Lung microvascular endothelial cell (primary cell): ENCODE results near the gene ARPC4. TPM values are rescaled to one million over a fixed set of nuclear protein-coding genes. Genes with fewer than 3 reads are reported as not detected.
"Not testable (repeated sequence)": the region's sequence is repeated elsewhere in the genome, so short reads cannot be mapped to it uniquely, and the experiment has no call there.

ENCODE experiments used
- DNase-seq, 2 donors: peaks; one replicate each; pipeline versions ENCODE4 v3.0.0 to v3.0.0-alpha.2; 2010; ENCODE audit warnings: low read depth in 2 of 2
- total RNA-seq: library from RNA; depleted of rRNA; stranded (reverse); fragments of >200 nt; gene quantifications from 2 replicates; pipeline ENCODE4 v1.2.1, GENCODE V29; 2014

Gene ARPC4
- total RNA-seq, 1 donor from 2014 or later: 251 TPM

DNA sequence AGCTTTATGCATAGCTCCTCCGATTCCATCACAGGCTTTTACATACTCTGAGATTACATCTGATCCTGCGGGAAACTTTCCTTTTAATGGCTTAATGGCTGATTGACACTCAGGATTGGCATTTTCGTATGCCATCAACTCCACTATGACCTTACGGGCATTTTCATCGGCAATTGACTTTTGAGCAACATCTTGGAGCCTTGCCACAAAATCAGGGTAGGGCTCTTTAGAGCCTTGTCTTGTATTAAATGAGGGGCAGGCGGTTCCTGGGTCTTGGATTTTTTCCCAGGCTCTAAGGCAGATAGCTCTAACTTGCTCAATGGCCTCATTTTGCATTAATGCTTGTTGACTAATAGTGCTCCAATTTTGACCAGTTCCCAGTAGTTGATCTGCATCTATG, 59.0 kb downstream of the ARPC4 start:
- DNase-seq: not testable (repeated sequence)

DNA sequence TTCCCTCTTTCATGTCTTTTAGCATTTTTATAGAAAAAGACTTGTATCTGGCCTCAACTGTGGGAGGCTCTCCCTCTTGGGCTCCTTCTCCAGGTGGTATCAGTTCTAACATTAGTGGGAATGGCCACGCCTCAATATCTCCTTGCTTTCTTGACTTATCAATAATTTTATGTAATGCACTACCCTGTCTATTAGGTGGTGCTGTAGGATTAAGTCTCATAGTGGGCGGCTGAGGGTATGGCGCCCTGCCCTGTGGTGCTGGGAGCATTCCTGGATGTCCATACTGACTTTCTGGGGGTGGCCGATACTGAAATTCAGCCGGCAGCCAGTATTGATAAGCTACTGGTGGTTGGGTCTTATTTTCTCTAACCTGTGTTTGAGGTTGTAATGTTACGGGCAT, 59.6 kb downstream of the ARPC4 start:
- no peak for DNase-seq

DNA sequence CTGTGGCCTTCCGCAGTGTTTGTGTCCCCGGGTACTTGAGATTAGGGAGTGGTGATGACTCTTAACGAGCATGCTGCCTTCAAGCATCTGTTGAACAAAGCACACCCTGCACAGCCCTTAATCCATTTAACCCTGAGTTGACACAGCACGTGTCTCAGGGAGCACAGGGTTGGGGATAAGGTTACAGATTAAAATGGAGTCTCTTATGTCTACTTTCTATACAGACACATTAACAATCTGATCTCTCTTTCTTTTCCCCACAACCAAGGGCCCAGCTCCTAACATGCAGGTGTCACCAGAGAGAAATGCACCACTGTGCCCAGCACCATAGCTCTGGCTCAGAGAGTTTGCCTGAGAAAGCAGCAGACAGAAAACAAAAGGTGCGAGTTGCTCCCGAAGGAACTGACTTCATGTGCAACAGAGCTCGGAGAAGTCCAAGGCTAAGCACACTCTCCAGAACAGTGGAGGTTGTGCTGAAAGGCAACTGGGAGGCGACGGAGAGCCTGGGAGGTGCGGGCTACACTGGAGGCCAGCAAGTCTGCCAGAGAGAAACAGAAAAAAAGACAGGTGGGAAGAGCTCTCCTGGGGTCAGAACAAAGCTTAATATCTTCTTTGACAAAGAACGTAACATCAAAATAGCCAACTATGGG, 61.5 kb downstream of the ARPC4 start:
- DNase-seq: not testable (repeated sequence)

DNA sequence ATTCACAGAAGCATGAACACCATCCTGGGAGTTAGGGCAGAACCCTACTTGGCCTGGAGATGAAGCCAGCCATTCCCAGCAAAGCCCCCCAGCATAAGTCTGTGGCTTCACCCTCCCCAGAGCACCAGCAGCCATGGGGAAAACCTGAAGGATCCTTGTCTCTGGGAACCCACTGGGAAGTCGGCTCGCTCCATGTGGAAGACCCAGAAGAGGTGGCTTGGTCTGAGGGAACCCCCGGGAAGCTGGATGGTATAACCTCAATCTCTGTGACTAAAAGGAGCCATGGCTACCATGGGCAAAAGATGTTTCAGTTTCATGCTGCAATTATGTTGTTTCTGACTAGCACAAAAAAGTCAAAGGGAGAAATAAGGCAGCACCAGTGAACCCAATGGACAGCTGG, 62.7 kb downstream of the ARPC4 start:
- no peak for DNase-seq

Other genes starting within 250 kb of the ARPC4 start
- gene LHFPL4, start 239.3 kb upstream of the ARPC4 start, total RNA-seq: under 0.01 TPM in 2 replicates
- gene MTMR14, start 143.6 kb upstream of the ARPC4 start, total RNA-seq: 45.3 and 57.7 TPM in 2 replicates
- under 0.01 TPM in 1 of 2 replicates, not detected in the other for gene CPNE9, start 89.2 kb upstream of the ARPC4 start, total RNA-seq
- 10.5 and 18.7 TPM in 2 replicates for gene BRPF1, start 61.3 kb upstream of the ARPC4 start, total RNA-seq
- 13.7 and 18.8 TPM in 2 replicates for gene OGG1, start 43.1 kb upstream of the ARPC4 start, total RNA-seq
- 21.4 and 25.1 TPM in 2 replicates for gene CAMK1, start 23.1 kb upstream of the ARPC4 start, total RNA-seq
- 19.0 and 25.4 TPM in 2 replicates for gene TADA3, start 609 bp upstream of the ARPC4 start, total RNA-seq
- 2.2 and 5.8 TPM in 2 replicates for gene TTLL3, start 17.2 kb downstream of the ARPC4 start, total RNA-seq
- 15.9 TPM in 2 replicates for gene RPUSD3, start 50.9 kb downstream of the ARPC4 start, total RNA-seq
- not detected in 2 replicates for gene CIDEC, start 87.2 kb downstream of the ARPC4 start, total RNA-seq
- gene JAGN1, start 97.5 kb downstream of the ARPC4 start, total RNA-seq: 25.1 and 28.8 TPM in 2 replicates
- under 0.01 TPM in 2 replicates for gene IL17RE, start 109.8 kb downstream of the ARPC4 start, total RNA-seq
- 11.5 and 17.4 TPM in 2 replicates for gene IL17RC, start 124.0 kb downstream of the ARPC4 start, total RNA-seq
- gene CRELD1, start 140.8 kb downstream of the ARPC4 start, total RNA-seq: 19.8 and 60.9 TPM in 2 replicates
- 0.44 and 0.60 TPM in 2 replicates for gene PRRT3, start 159.3 kb downstream of the ARPC4 start, total RNA-seq
- gene EMC3, start 193.8 kb downstream of the ARPC4 start, total RNA-seq: 35.3 and 59.5 TPM in 2 replicates
- 5.8 and 11.6 TPM in 2 replicates for gene FANCD2, start 233.4 kb downstream of the ARPC4 start, total RNA-seq